Limb (tissue), 2 donors: Measurements from ENCODE around the gene LSAMP.

Source experiments
- DNase-seq, 2 donors: peaks; one replicate each; pipeline ENCODE4 v3.0.0-alpha.2; 2016; ENCODE audit errors: extremely low spot score in 2 of 2

LSAMP gene

GRCh38 chr3:116030131-116030850 lies 415.0 kb downstream of the LSAMP start:
- no peak for DNase-seq

GRCh38 chr3:116029266-116029665 lies 416.0 kb downstream of the LSAMP start:
- no peak for DNase-seq

GRCh38 chr3:116028157-116028556 lies 417.1 kb downstream of the LSAMP start:
- DNase-seq: no peak

- no peak for DNase-seq
Measured at GRCh38 chr3:116020989-116021388, 424.3 kb downstream of the LSAMP start.

- no peak for DNase-seq
Measured at GRCh38 chr3:116020495-116020894, 424.8 kb downstream of the LSAMP start.

- DNase-seq: no peak
Measured at GRCh38 chr3:116019254-116019763, 426.0 kb downstream of the LSAMP start.

- DNase-seq: no peak
Measured at GRCh38 chr3:116018646-116019045, 426.6 kb downstream of the LSAMP start.

GRCh38 chr3:116015931-116016330 lies 429.4 kb downstream of the LSAMP start:
- no peak for DNase-seq

- DNase-seq: no peak
Measured at GRCh38 chr3:116007000-116007399, 438.3 kb downstream of the LSAMP start.

- DNase-seq: peak in 1 of 2 donors; percentile 51
Measured at GRCh38 chr3:116005404-116005803, 439.9 kb downstream of the LSAMP start.

GRCh38 chr3:116002235-116002634 lies 443.1 kb downstream of the LSAMP start:
- no peak for DNase-seq

GRCh38 chr3:116001151-116001621 lies 444.1 kb downstream of the LSAMP start:
- no peak for DNase-seq

- DNase-seq: no peak
Measured at GRCh38 chr3:116000311-116000710, 445.0 kb downstream of the LSAMP start.

- peak in 1 of 2 donors; percentile 16 for DNase-seq
Measured at GRCh38 chr3:115999613-116000012, 445.7 kb downstream of the LSAMP start.

- no peak for DNase-seq
Measured at GRCh38 chr3:115999001-115999585, 446.2 kb downstream of the LSAMP start.

GRCh38 chr3:115996420-115997108 lies 448.7 kb downstream of the LSAMP start:
- no peak for DNase-seq

GRCh38 chr3:115990669-115991068 lies 454.6 kb downstream of the LSAMP start:
- no peak for DNase-seq

GRCh38 chr3:115989684-115990421 lies 455.4 kb downstream of the LSAMP start:
- no peak for DNase-seq

GRCh38 chr3:115986555-115987207 lies 458.6 kb downstream of the LSAMP start:
- DNase-seq: no peak

- no peak for DNase-seq
Measured at GRCh38 chr3:115982629-115983028, 462.7 kb downstream of the LSAMP start.

- DNase-seq: no peak
Measured at GRCh38 chr3:115982108-115982507, 463.2 kb downstream of the LSAMP start.
